HG03097 (cell line): ENCODE data around the gene RBM14.

Experiments used
- ATAC-seq: cut with Tn5 transposase; IDR thresholded peaks from one replicate; pipeline ENCODE4 v1.9.1; 2021; ENCODE audit not compliant: unreplicated experiment, low FRiP score

The RBM14 gene

GRCh38 chr11:66676282-66676919 is 60.0 kb downstream of the RBM14 start:
- no peak for ATAC-seq
